GM23338 (cell line): Measurements from ENCODE around the gene PIAS4. TPM values are rescaled to one million over a fixed set of nuclear protein-coding genes. Genes with fewer than 3 reads are reported as not detected.

Experiments used
- ATAC-seq: fragments of 200-7000 bp; cut with Tn5 transposase; 3 replicates; pipeline ENCODE4 v1.9.1; 2020
- DNase-seq: peaks from one replicate; pipeline ENCODE4 v3.0.0-alpha.2; 2015; ENCODE audit warnings: low spot score
- H2AFZ ChIP-seq: fragments of 200-600 bp; sonication (generic); 2 replicates; pipeline ENCODE4 v1.8.0; 2016; ENCODE audit warnings: antibody characterized with exemption, mild to moderate bottlenecking, moderate library complexity
- H3F3A ChIP-seq: fragments of 200-600 bp; sonication (generic); replicated peaks from 2 replicates; pipeline ENCODE4 v1.8.0; 2017; ENCODE audit warnings: antibody characterized with exemption, mixed run types, low read depth
- H3K27ac ChIP-seq: fragments of 200-600 bp; sonication (generic); 2 replicates; pipeline ENCODE4 v1.6.1; 2016; ENCODE audit warnings: low read depth
- H3K27me3 ChIP-seq: fragments of 200-600 bp; sonication (generic); 2 replicates; pipeline ENCODE4 v1.8.0; 2016; ENCODE audit warnings: mild to moderate bottlenecking, mixed run types, moderate library complexity; ENCODE audit not compliant: insufficient read depth
- H3K36me3 ChIP-seq: fragments of 200-600 bp; sonication (generic); 2 replicates; pipeline ENCODE4 v1.8.0; 2016; ENCODE audit warnings: mild to moderate bottlenecking; ENCODE audit not compliant: insufficient read depth
- H3K4me1 ChIP-seq: fragments of 200-600 bp; sonication (generic); 2 replicates; pipeline ENCODE4 v1.8.0; 2016; ENCODE audit warnings: mild to moderate bottlenecking, moderate library complexity; ENCODE audit not compliant: insufficient read depth
- H3K4me2 ChIP-seq: fragments of 200-600 bp; sonication (generic); 2 replicates; pipeline ENCODE4 v1.7.1; 2017; ENCODE audit warnings: mixed run types
- H3K4me3 ChIP-seq: fragments of 200-600 bp; sonication (generic); 2 replicates; pipeline ENCODE4 v1.6.1; 2016; ENCODE audit warnings: mixed run types
- H3K79me2 ChIP-seq: fragments of 200-600 bp; sonication (generic); replicated peaks from 2 replicates; pipeline ENCODE4 v1.8.0; 2017; ENCODE audit warnings: mild to moderate bottlenecking; ENCODE audit not compliant: insufficient read depth
- H3K9me2 ChIP-seq: fragments of 200-600 bp; sonication (generic); 2 replicates; pipeline ENCODE4 v1.8.0; 2017; ENCODE audit not compliant: insufficient read depth
- H4K20me1 ChIP-seq: fragments of 200-600 bp; sonication (generic); replicated peaks from 2 replicates; pipeline ENCODE4 v1.8.0; 2017; ENCODE audit warnings: mild to moderate bottlenecking; ENCODE audit not compliant: insufficient read depth
- H3K27ac Mint-ChIP-seq: 2 replicates; pipeline ENCODE4 v1.8.0; 2020; ENCODE audit warnings: inconsistent platforms, mild to moderate bottlenecking, moderate library complexity, mixed read lengths
- H3K27me3 Mint-ChIP-seq: 3 replicates; pipeline ENCODE4 v1.8.0; 2022; ENCODE audit warnings: low read depth, mild to moderate bottlenecking, moderate library complexity, mixed read lengths, inconsistent platforms; ENCODE audit not compliant: insufficient read depth, poor library complexity
- H3K36me3 Mint-ChIP-seq: 3 replicates; pipeline ENCODE4 v1.8.0; 2021; ENCODE audit warnings: low read depth, mild to moderate bottlenecking, inconsistent platforms, moderate library complexity, mixed read lengths
- H3K4me1 Mint-ChIP-seq: 3 replicates; pipeline ENCODE4 v1.8.0; 2020; ENCODE audit warnings: mild to moderate bottlenecking, inconsistent platforms, mixed read lengths
- H3K4me3 Mint-ChIP-seq: 3 replicates; pipeline ENCODE4 v1.8.0; 2021; ENCODE audit warnings: moderate library complexity, mild to moderate bottlenecking, inconsistent platforms, mixed read lengths
- H3K9me3 Mint-ChIP-seq: 3 replicates; pipeline ENCODE4 v1.8.0; 2020; ENCODE audit warnings: moderate library complexity, mild to moderate bottlenecking, inconsistent platforms, mixed read lengths
- CREB1 ChIP-seq: fragments of 250-450 bp; sonication (Bioruptor Pico); IDR thresholded peaks from 2 replicates; pipeline ENCODE4 v1.5.0; 2020; ENCODE audit warnings: low read depth, mild to moderate bottlenecking, moderate library complexity
- EZH2 ChIP-seq: fragments of 200-600 bp; sonication (generic); IDR thresholded peaks from one replicate; pipeline ENCODE4 v1.8.0; 2017; ENCODE audit warnings: antibody characterized with exemption, mild to moderate bottlenecking, low read depth; ENCODE audit not compliant: unreplicated experiment
- EZH2phosphoT487 ChIP-seq: fragments of 200-600 bp; sonication (generic); IDR thresholded peaks from one replicate; pipeline ENCODE4 v1.8.1; 2018; ENCODE audit warnings: antibody characterized with exemption; ENCODE audit not compliant: unreplicated experiment
- JUNB ChIP-seq: IDR thresholded peaks from one replicate; pipeline ENCODE4 v1.6.1; 2016; ENCODE audit warnings: antibody characterized with exemption; ENCODE audit not compliant: unreplicated experiment
- NANOG ChIP-seq: IDR thresholded peaks from 2 replicates; pipeline ENCODE4 v1.6.1; 2016; ENCODE audit warnings: antibody characterized with exemption, borderline replicate concordance
- POLR2AphosphoS5 ChIP-seq: IDR thresholded peaks from 2 replicates; pipeline ENCODE4 v1.6.1; 2016; ENCODE audit warnings: antibody characterized with exemption, low read depth
- STAT1 ChIP-seq: IDR thresholded peaks from one replicate; pipeline ENCODE4 v1.6.1; 2016; ENCODE audit warnings: antibody characterized with exemption; ENCODE audit not compliant: unreplicated experiment
- ZNF114 ChIP-seq: fragments of 250-450 bp; sonication (Bioruptor Pico); IDR thresholded peaks from 2 replicates; pipeline ENCODE4 v1.5.0; 2020; ENCODE audit warnings: mild to moderate bottlenecking, moderate library complexity
- ZNF331 ChIP-seq: fragments of 250-450 bp; sonication (Bioruptor Pico); IDR thresholded peaks from 2 replicates; pipeline ENCODE4 v1.5.0; 2020; ENCODE audit warnings: low read depth, mild to moderate bottlenecking, moderate library complexity
- polyA plus RNA-seq: library from polyadenylated mRNA; unstranded; fragments of >200 nt; fragmentation: Nextera tagmentation; extraction: Ambion mirVana; gene quantifications from 2 replicates; pipeline ENCODE4 v1.2.1, GENCODE V29; 2016
- total RNA-seq: library from RNA; depleted of rRNA; stranded (reverse); fragments of >200 nt; shearing (Covaris generic); gene quantifications from 2 replicates; pipeline ENCODE4 v1.2.3, GENCODE V29; 2014
- TF ChIP-seq, protein P1 (sequence below), 2 experiments: fragments of 200-600 bp in 1 of 2; sonication (generic) in 1 of 2; conservative IDR thresholded peaks; 2 replicates each; pipeline versions ENCODE4 v1.5.1 to v1.6.1; 2016 to 2017; ENCODE audit warnings: antibody characterized with exemption in 2 of 2, low read depth in 2 of 2, mild to moderate bottlenecking in 2 of 2, moderate library complexity in 1 of 2
- TF ChIP-seq, protein P2 (sequence below): IDR thresholded peaks from one replicate; pipeline ENCODE4 v1.6.1; 2018; ENCODE audit warnings: antibody characterized with exemption; ENCODE audit not compliant: unreplicated experiment
- TF ChIP-seq, protein P3 (sequence below): fragments of 250-450 bp; sonication (Bioruptor Pico); IDR thresholded peaks from 2 replicates; pipeline ENCODE4 v1.5.0; 2020; ENCODE audit warnings: mild to moderate bottlenecking, moderate library complexity
- TF ChIP-seq, protein P4 (sequence below): IDR thresholded peaks from 2 replicates; pipeline ENCODE4 v1.6.1; 2016; ENCODE audit warnings: antibody characterized with exemption

Gene PIAS4
- total and polyA plus RNA-seq, 2 experiments from 2014 or later, result 17.0 to 48.4 TPM

DNA sequence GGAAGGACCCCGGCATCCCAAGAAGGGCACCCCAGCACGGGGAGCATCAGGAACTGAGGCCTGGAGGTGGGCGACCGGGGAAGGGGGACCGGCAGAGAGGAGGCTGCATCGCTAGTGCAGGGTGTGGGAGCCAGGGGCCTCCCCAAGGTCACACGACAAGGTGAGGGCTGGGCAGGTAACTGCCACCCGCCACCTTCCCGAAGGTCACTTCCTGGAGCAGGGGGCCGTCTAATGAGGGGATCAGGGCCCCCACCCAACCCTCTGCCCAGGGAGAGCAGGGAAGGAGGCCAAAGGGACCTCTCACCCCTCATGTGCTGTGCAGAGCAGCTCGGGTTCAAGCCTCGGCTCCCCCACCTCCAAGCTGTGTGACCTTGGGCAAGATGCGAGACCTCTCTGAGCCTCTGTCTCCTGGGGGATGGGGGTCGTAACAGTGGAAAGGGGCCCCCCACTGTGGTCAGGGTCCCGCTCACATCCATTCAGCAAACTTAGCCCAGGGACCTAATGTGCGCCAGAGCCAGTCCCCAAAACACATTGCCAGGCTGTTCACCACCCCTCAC lies 53.2 kb downstream of the PIAS4 start:
- H3K27ac ChIP-seq, result 0 out of 2 replicates have a peak overlapping the region, but pooled peaks have one; percentile 26
- DNase-seq, result no peak
- no peak overlapping the region for H3K4me3 Mint-ChIP-seq
- peak overlapping the region; percentile 89; the same call in 1 of the 2 replicates for H3K27ac Mint-ChIP-seq
- peaks cover 14% of the 10 kb centered on the region for H3K27me3 Mint-ChIP-seq
- no peak overlapping the region for H3K4me3 ChIP-seq
- H3F3A ChIP-seq, result peaks cover 18% of the 10 kb centered on the region
- ATAC-seq, result no peak
- H3K79me2 ChIP-seq, result peaks cover 93% of the 10 kb centered on the region
- TF ChIP-seq POLR2AphosphoS5, result no peak
- TF ChIP-seq, protein P1, sequence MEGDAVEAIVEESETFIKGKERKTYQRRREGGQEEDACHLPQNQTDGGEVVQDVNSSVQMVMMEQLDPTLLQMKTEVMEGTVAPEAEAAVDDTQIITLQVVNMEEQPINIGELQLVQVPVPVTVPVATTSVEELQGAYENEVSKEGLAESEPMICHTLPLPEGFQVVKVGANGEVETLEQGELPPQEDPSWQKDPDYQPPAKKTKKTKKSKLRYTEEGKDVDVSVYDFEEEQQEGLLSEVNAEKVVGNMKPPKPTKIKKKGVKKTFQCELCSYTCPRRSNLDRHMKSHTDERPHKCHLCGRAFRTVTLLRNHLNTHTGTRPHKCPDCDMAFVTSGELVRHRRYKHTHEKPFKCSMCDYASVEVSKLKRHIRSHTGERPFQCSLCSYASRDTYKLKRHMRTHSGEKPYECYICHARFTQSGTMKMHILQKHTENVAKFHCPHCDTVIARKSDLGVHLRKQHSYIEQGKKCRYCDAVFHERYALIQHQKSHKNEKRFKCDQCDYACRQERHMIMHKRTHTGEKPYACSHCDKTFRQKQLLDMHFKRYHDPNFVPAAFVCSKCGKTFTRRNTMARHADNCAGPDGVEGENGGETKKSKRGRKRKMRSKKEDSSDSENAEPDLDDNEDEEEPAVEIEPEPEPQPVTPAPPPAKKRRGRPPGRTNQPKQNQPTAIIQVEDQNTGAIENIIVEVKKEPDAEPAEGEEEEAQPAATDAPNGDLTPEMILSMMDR (conservative IDR thresholded peaks at IDR 0.05; ENCODE audit: low read depth in 2 of 2), result no peak
- TF ChIP-seq EZH2phosphoT487, result no peak
- TF ChIP-seq, protein P2, sequence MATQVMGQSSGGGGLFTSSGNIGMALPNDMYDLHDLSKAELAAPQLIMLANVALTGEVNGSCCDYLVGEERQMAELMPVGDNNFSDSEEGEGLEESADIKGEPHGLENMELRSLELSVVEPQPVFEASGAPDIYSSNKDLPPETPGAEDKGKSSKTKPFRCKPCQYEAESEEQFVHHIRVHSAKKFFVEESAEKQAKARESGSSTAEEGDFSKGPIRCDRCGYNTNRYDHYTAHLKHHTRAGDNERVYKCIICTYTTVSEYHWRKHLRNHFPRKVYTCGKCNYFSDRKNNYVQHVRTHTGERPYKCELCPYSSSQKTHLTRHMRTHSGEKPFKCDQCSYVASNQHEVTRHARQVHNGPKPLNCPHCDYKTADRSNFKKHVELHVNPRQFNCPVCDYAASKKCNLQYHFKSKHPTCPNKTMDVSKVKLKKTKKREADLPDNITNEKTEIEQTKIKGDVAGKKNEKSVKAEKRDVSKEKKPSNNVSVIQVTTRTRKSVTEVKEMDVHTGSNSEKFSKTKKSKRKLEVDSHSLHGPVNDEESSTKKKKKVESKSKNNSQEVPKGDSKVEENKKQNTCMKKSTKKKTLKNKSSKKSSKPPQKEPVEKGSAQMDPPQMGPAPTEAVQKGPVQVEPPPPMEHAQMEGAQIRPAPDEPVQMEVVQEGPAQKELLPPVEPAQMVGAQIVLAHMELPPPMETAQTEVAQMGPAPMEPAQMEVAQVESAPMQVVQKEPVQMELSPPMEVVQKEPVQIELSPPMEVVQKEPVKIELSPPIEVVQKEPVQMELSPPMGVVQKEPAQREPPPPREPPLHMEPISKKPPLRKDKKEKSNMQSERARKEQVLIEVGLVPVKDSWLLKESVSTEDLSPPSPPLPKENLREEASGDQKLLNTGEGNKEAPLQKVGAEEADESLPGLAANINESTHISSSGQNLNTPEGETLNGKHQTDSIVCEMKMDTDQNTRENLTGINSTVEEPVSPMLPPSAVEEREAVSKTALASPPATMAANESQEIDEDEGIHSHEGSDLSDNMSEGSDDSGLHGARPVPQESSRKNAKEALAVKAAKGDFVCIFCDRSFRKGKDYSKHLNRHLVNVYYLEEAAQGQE, result no peak
- no peak for TF ChIP-seq STAT1
- TF ChIP-seq ZNF114 (CRISPR knock-in tag), result no peak
- TF ChIP-seq EZH2, result no peak
- no peak for TF ChIP-seq ZNF331
- TF ChIP-seq, protein P3, sequence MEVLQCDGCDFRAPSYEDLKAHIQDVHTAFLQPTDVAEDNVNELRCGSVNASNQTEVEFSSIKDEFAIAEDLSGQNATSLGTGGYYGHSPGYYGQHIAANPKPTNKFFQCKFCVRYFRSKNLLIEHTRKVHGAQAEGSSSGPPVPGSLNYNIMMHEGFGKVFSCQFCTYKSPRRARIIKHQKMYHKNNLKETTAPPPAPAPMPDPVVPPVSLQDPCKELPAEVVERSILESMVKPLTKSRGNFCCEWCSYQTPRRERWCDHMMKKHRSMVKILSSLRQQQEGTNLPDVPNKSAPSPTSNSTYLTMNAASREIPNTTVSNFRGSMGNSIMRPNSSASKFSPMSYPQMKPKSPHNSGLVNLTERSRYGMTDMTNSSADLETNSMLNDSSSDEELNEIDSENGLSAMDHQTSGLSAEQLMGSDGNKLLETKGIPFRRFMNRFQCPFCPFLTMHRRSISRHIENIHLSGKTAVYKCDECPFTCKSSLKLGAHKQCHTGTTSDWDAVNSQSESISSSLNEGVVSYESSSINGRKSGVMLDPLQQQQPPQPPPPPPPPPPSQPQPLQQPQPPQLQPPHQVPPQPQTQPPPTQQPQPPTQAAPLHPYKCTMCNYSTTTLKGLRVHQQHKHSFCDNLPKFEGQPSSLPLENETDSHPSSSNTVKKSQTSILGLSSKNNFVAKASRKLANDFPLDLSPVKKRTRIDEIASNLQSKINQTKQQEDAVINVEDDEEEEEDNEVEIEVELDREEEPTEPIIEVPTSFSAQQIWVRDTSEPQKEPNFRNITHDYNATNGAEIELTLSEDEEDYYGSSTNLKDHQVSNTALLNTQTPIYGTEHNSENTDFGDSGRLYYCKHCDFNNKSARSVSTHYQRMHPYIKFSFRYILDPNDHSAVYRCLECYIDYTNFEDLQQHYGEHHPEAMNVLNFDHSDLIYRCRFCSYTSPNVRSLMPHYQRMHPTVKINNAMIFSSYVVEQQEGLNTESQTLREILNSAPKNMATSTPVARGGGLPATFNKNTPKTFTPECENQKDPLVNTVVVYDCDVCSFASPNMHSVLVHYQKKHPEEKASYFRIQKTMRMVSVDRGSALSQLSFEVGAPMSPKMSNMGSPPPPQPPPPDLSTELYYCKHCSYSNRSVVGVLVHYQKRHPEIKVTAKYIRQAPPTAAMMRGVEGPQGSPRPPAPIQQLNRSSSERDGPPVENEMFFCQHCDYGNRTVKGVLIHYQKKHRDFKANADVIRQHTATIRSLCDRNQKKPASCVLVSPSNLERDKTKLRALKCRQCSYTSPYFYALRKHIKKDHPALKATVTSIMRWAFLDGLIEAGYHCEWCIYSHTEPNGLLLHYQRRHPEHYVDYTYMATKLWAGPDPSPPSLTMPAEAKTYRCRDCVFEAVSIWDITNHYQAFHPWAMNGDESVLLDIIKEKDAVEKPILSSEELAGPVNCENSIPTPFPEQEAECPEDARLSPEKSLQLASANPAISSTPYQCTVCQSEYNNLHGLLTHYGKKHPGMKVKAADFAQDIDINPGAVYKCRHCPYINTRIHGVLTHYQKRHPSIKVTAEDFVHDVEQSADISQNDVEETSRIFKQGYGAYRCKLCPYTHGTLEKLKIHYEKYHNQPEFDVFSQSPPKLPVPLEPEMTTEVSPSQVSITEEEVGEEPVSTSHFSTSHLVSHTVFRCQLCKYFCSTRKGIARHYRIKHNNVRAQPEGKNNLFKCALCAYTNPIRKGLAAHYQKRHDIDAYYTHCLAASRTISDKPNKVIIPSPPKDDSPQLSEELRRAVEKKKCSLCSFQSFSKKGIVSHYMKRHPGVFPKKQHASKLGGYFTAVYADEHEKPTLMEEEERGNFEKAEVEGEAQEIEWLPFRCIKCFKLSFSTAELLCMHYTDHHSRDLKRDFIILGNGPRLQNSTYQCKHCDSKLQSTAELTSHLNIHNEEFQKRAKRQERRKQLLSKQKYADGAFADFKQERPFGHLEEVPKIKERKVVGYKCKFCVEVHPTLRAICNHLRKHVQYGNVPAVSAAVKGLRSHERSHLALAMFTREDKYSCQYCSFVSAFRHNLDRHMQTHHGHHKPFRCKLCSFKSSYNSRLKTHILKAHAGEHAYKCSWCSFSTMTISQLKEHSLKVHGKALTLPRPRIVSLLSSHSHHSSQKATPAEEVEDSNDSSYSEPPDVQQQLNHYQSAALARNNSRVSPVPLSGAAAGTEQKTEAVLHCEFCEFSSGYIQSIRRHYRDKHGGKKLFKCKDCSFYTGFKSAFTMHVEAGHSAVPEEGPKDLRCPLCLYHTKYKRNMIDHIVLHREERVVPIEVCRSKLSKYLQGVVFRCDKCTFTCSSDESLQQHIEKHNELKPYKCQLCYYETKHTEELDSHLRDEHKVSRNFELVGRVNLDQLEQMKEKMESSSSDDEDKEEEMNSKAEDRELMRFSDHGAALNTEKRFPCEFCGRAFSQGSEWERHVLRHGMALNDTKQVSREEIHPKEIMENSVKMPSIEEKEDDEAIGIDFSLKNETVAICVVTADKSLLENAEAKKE (CRISPR knock-in tag), result no peak
- no peak for TF ChIP-seq CREB1 (CRISPR knock-in tag)
- TF ChIP-seq, protein P4, sequence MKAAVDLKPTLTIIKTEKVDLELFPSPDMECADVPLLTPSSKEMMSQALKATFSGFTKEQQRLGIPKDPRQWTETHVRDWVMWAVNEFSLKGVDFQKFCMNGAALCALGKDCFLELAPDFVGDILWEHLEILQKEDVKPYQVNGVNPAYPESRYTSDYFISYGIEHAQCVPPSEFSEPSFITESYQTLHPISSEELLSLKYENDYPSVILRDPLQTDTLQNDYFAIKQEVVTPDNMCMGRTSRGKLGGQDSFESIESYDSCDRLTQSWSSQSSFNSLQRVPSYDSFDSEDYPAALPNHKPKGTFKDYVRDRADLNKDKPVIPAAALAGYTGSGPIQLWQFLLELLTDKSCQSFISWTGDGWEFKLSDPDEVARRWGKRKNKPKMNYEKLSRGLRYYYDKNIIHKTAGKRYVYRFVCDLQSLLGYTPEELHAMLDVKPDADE, result no peak
- TF ChIP-seq JUNB, result no peak
- TF ChIP-seq NANOG, result no peak
- peaks cover 6% of the 10 kb centered on the region for H3K4me1 Mint-ChIP-seq
- no peak overlapping the region for H2AFZ ChIP-seq
- H3K27me3 ChIP-seq, result no peaks in the 10 kb centered on the region
- H3K36me3 ChIP-seq, result no peaks in the 10 kb centered on the region
- H3K4me1 ChIP-seq, result peaks cover 19% of the 10 kb centered on the region
- H3K9me3 Mint-ChIP-seq, result no peaks in the 10 kb centered on the region
- H4K20me1 ChIP-seq, result peaks cover 47% of the 10 kb centered on the region
- H3K4me2 ChIP-seq, result peak overlapping the region; percentile 55; the same call in 1 of the 2 replicates
- peaks cover 12% of the 10 kb centered on the region for H3K36me3 Mint-ChIP-seq
- no peaks in the 10 kb centered on the region for H3K9me2 ChIP-seq
